HG03520 (cell line): ENCODE data around the gene DDX17.

Source experiments
- ATAC-seq: cut with Tn5 transposase; IDR thresholded peaks from one replicate; pipeline ENCODE4 v1.9.1; 2021; ENCODE audit warnings: mild to moderate bottlenecking, moderate library complexity; ENCODE audit not compliant: unreplicated experiment

DDX17 gene

DNA sequence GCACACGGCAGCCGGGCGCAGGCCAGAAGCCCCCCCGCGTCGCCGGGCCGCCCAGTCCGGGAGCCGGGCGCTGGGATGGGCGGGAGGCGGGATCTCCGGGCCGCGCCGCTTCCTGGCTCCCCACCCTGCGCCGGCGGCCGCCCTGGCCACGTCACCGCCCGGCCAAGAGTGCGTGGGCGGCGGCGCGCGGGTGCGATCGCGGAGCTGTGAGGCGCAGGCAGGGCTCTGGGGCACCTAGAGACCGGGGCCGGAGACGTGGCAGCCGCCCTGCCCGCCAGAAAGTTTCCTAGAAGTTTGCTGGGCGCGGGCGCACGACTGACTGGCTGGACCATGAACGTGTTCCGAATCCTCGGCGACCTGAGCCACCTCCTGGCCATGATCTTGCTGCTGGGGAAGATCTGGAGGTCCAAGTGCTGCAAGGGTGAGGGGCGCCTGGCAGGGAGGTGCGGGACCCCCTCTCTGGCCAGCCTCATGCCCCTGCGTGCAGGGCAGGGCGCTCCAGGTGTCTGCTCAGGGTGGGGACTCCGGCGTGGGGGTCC, 38.1 kb downstream of the DDX17 start, which contains the start of gene KDELR3:
KDELR3 (plus strand) TSS at position 193 of the 539 bp plus-strand sequence; CDS start at position 331, 138 bp downstream.
- no peak for ATAC-seq

- ATAC-seq: no peak
These were observed 38.6 kb downstream of the DDX17 start for GRCh38 chr22:38467438-38467903.

DNA sequence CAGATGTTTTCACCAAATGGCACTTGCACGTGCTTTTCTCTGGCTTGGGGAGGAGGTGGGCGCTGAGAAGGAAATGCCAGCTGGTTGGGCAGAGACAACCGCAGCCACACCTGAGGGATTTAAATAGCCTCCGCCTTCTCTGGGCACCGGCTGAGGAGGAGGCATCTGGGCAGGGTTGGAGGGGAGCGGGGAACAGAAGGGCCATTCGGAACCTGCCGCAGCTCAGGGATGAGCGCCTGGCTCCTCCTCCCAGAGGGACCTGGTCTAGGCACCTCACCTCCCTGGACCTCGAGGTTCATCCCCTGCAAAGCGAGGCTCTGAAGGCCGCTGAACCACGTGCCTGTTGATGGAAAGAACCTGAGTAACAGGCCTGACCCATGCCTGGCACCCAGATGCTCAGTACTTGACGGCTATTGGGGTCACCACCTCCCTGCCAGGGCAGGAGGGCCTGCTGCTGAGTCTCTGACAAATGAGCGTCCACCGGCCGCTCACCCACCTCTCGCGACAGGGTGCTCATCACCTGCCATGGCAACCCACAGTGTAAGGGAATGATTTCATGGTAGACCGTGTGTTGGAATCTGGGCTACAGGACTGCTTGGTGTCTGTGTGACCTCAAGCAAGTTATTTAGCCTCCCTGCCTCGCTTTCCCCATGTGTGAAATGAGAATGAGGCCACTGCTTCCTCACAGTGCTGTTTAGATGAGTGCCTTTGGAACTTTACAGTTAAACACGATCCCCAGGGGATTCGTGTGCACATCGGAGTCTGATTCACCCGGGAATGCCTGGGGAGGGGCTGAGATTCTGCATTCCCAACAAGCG, 40.2 kb downstream of the DDX17 start:
- ATAC-seq: no peak

GRCh38 chr22:38464992-38465672, 41.0 kb downstream of the DDX17 start:
- no peak for ATAC-seq

- ATAC-seq: no peak
These were observed 42.9 kb downstream of the DDX17 start for GRCh38 chr22:38462960-38463784.

GRCh38 chr22:38461414-38462081, 44.6 kb downstream of the DDX17 start:
- ATAC-seq: no peak

GRCh38 chr22:38461057-38461413, 45.1 kb downstream of the DDX17 start:
- no peak for ATAC-seq

GRCh38 chr22:38460426-38460840, 45.7 kb downstream of the DDX17 start:
- ATAC-seq: no peak

GRCh38 chr22:38456841-38457699, 49.0 kb downstream of the DDX17 start:
- ATAC-seq: no peak

GRCh38 chr22:38456272-38456835, 49.8 kb downstream of the DDX17 start:
- no peak for ATAC-seq

GRCh38 chr22:38455530-38456271, 50.4 kb downstream of the DDX17 start:
- no peak for ATAC-seq

GRCh38 chr22:38455076-38455529, 51.0 kb downstream of the DDX17 start, which contains the start of gene KCNJ4:
KCNJ4 (minus strand) TSS chr22:38455199; CDS start chr22:38428132, 27,067 bp downstream.
- ATAC-seq: no peak

- ATAC-seq: no peak
These were observed 51.6 kb downstream of the DDX17 start for GRCh38 chr22:38454353-38455075.

- ATAC-seq: no peak
These were observed 52.1 kb downstream of the DDX17 start for GRCh38 chr22:38453996-38454352.

DNA sequence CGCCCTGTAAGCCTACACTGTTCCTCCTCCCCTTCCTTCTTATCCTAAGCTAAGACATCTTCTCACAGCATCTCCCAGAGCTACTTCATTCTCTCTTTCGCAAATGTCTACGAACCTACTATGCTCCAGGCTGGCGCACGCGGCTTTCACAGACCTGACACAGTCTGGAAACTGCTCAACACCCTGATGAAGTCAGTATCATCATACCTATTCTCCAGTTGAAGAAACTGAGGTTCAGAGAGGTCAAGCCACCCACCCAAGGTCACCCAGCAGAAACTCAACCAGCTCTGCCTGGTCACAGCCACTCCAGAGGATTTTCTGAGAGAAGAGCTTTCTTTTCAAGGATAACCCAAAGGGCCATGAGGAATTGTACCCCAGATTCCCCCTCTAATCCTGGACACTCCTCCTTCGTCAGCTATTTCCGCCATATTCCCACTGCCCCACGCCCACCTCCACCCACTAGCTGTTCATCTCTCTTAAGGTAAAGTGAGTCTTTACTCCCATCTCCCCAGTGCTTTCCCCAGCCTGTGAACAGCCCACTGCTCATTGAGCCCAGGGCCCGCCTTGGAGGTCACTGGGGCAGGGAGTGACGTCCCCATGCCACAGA, 52.9 kb downstream of the DDX17 start:
- no peak for ATAC-seq

- no peak for ATAC-seq
These were observed 53.6 kb downstream of the DDX17 start for GRCh38 chr22:38452373-38453065.

- ATAC-seq: no peak
These were observed 54.2 kb downstream of the DDX17 start for GRCh38 chr22:38451864-38452263.
